22Rv1 (cell line): Measurements from ENCODE around the gene C12orf42.
"Not testable (repeated sequence)": the region's sequence is repeated elsewhere in the genome, so short reads cannot be mapped to it uniquely, and the experiment has no call there.

Source experiments
- H3K27ac ChIP-seq: fragments of 450-650 bp; 2 replicates; pipeline ENCODE4 v1.5.1; 2017
- ZFX ChIP-seq: fragments of 450-650 bp; IDR thresholded peaks from 2 replicates; pipeline ENCODE4 v1.6.1; 2017; ENCODE audit warnings: antibody characterized with exemption, borderline replicate concordance
- TF ChIP-seq, protein P1 (sequence below): fragments of 450-650 bp; IDR thresholded peaks from 2 replicates; pipeline ENCODE4 v1.5.1; 2017; ENCODE audit warnings: mild to moderate bottlenecking

The C12orf42 gene

DNA sequence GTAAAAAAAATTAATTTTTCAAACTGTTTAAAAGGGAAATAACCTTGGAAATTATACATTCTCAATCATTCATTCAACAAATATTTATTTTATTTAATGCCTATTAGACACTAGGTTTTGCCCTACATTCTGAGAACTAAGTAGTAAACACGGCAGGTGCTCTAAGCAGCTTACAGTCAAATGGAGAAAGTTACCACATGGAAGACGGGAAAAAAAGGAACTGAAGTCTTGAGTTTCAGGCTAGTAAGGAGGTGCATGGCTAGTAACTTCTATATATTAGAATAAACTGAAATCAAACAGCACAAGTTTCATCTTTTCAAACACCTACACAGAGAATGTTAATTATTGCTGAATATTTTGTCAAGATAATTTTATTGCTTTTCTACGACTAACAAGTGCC lies 52.9 kb downstream of the C12orf42 start:
- H3K27ac ChIP-seq: no peak overlapping the region
- TF ChIP-seq ZFX: no peak
- TF ChIP-seq, protein P1, sequence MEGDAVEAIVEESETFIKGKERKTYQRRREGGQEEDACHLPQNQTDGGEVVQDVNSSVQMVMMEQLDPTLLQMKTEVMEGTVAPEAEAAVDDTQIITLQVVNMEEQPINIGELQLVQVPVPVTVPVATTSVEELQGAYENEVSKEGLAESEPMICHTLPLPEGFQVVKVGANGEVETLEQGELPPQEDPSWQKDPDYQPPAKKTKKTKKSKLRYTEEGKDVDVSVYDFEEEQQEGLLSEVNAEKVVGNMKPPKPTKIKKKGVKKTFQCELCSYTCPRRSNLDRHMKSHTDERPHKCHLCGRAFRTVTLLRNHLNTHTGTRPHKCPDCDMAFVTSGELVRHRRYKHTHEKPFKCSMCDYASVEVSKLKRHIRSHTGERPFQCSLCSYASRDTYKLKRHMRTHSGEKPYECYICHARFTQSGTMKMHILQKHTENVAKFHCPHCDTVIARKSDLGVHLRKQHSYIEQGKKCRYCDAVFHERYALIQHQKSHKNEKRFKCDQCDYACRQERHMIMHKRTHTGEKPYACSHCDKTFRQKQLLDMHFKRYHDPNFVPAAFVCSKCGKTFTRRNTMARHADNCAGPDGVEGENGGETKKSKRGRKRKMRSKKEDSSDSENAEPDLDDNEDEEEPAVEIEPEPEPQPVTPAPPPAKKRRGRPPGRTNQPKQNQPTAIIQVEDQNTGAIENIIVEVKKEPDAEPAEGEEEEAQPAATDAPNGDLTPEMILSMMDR: no peak

DNA sequence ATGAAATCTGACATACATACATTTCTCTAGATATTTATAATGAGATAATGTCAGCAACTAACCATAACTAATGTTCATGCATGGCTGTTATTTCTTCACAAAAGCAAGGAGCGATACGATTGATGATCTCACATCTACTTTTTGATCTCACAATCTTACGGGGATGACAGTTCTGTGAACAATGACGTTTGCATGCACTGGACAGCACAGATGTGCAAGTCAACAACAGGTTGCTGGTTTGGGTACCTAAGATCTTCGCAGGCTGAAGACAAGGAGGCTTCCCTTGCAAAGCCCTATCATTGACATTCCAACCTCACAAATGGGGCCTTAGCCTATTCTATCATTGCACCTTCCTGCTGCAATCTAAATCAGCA lies 53.6 kb downstream of the C12orf42 start:
- no peak overlapping the region for H3K27ac ChIP-seq
- TF ChIP-seq, protein P1: no peak
- no peak for TF ChIP-seq ZFX

DNA sequence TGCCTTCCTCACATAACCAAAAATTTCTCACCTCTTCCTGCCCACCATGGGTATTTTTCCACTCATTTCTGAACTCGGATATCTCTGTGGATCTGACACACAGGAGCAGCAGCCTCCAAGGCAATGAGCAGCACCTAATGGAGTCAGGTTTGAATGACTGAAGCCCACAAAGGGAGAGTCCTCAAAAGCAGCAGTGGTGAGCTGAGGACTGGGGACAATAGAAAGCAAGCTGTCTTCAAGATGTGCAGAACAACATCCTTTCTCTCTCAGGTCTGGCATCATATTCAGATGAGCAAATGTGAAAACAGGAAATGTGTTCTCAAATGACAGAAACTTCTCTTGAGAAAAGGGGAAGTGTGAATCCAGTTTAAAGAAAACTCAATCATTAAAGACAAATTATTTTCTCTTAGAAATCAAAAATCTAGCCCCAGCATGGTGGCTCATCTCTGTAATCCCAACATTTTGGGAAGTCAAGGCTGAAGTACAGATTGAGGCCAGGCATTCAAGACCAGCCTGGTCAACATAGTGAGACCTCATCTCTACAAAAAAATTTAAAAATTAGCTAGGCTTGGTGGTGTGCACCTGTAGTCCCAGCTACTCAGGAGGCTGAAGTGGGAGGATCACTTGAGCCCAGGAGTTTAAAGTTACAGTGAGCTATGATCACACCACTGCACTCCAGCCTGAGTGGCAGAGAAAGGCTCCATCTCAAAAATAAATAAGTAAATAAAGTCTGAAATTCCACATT lies 54.2 kb downstream of the C12orf42 start:
- no peak for TF ChIP-seq ZFX
- TF ChIP-seq, protein P1: no peak
- H3K27ac ChIP-seq: no peak overlapping the region

DNA sequence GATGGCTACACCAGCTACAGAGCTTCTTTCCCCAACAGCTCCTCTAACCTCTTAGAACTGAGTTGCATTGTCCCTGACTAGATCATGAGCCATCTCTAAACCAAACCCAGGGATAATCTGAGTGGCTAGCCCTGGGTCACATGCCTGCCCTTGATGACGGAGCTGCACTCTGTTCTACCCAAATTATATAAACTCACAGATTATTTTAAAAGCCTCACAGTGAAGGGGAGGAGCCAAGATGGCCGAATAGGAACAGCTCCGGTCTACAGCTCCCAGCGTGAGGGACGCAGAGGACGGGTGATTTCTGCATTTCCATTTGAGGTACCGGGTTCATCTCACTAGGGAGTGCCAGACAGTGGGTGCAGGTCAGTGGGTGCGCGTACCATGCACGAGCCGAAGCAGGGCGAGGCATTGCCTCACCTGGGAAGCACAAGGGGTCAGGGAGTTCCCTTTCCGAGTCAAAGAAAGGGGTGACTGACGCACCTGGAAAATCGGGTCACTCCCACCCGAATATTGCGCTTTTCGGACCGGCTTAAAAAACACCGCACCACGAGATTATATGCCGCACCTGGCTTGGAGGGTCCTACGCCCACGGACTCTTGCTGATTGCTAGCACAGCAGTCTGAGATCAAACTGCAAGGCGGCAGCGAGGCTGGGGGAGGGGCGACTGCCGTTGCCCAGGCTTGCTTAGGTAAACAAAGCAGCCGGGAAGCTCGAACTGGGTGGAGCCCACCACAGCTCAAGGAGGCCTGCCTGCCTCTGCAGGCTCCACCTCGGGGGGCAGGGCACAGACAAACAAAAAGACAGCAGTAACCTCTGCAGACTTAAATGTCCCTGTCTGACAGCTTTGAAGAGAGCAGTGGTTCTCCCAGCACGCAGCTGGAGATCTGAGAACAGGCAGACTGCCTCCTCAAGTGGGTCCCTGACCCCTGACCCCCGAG lies 61.3 kb downstream of the C12orf42 start:
- not testable (repeated sequence) for H3K27ac ChIP-seq

DNA sequence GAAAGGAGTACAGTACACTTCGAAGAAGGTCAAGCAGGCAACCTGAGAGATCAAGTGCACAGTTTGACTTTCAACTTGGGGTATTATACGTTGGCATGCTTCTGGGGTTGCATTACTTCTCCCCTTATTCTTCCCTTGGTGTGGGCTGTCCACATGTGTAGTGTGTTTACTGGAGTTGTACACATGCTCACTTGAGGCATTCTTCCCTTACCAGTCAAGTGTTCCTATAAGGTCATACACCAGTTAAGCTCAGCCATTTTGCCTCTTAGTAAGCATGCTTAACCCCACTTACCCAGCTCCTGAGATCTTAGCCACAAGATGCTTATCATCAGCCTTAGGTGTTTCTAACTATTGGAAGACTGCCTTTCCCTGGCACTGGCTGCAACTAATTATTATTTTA lies 63.8 kb downstream of the C12orf42 start:
- TF ChIP-seq, protein P1: no peak
- TF ChIP-seq ZFX: no peak
- H3K27ac ChIP-seq: no peak overlapping the region

DNA sequence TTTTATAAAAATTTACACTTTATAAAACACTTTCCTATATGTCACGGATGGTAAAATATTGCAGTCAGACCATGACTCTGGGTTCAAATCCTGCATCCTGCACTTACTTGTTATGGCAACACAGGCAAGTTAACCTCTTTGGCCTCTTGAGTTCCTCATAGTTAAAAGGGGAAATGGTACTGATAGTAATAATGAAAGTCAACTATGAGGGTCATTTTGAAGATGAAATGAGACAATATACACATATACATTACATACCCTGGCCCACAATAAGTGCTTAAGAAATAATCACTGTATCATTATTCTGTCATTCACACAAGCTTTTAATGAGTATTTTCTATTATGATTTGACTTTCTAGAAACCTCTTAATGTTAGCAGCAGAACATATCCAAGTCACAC lies 64.4 kb downstream of the C12orf42 start:
- no peak overlapping the region for H3K27ac ChIP-seq
- TF ChIP-seq, protein P1: no peak
- no peak for TF ChIP-seq ZFX

DNA sequence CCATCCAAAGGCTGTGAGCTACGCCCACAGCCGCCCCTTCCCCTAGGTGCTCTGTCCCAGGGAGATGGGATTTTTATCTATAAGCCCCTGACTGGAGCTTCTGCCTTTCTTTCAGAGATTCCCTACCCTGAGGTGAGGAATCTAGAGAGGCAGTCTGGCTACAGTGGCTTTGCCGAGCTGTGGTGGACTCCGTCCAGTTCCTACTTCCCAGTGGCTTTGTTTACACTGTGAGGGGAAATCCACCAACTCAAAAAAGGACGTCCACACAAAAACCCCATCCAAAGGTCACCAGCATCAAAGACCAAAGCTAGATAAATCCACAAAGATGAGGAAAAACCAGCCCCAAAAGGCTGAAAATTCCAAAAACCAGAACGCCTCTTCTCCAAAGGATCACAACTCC lies 70.1 kb downstream of the C12orf42 start:
- H3K27ac ChIP-seq: not testable (repeated sequence)

DNA sequence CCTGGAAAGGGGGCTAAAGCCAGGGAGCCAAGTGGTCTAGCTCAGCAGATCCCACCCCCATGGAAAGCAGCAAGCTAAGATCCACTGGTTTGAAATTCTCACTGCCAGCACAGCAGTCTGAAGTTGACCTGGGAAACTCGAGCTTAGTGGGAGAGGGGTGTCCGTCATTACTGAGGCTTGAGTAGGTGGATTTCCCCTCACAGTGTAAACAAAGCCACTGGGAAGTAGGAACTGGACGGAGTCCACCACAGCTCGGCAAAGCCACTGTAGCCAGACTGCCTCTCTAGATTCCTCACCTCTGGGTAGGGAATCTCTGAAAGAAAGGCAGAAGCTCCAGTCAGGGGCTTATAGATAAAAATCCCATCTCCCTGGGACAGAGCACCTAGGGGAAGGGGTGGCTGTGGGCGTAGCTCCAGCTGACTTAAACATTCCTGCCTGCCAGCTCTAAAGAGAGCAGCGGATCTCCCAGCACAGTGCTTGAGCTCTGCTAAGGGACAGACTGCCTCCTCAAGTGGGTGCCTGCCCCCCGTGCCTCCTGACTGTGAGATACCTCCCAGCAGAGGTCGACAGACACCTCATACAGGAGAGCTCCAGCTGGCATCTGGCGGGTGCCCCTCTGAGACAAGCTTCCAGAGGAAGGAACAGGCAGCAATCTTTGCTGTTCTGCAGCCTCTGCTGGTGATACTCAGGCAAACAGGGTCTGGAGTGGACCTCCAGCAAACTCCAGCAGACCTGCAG lies 70.8 kb downstream of the C12orf42 start:
- not testable (repeated sequence) for H3K27ac ChIP-seq
